GM18511 (cell line): Measurements from ENCODE around the gene RPL3.

ENCODE experiments used
- ATAC-seq: cut with Tn5 transposase; IDR thresholded peaks from one replicate; pipeline ENCODE4 v1.9.1; 2021; ENCODE audit warnings: mild to moderate bottlenecking, moderate library complexity; ENCODE audit not compliant: unreplicated experiment

The RPL3 gene

DNA sequence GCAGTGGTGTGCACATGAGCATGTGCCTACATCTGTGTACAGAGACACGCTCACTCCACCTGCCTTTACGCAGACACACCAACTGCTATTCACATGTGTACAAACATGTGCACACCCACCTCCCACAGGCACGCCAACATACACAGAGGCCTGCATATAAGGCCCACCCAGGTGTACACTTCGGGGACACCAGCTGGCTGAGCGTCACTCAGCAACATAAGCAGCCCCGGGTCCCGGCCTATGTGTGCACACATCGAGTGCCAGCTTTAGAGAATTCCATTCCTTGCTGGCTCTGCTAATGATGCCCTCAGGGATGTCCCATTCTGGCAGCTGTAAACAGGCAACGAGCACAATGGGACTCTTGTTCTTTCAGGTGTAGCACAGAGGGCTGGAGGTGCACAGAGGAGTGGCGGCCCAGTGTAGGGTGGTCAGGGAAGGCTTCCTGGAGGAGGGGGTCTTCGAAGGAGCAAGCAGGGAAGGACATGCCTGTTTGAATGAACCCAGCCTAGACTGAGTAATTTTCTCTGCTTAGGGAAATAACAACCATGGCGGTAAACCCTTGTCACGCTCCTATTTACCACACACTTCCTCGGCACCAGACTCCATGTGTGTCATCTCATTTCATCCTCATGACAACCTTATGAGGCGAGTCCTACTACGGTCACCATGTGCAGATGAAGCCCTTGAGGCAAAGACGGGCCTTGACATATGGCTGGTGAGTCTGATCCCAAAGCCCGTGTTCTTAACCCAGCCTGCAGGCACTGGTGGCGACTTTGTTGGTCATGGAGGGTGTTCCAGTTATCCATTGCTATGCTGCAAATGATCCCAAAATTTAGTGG, 35.1 kb downstream of the RPL3 start:
- ATAC-seq = no peak

DNA sequence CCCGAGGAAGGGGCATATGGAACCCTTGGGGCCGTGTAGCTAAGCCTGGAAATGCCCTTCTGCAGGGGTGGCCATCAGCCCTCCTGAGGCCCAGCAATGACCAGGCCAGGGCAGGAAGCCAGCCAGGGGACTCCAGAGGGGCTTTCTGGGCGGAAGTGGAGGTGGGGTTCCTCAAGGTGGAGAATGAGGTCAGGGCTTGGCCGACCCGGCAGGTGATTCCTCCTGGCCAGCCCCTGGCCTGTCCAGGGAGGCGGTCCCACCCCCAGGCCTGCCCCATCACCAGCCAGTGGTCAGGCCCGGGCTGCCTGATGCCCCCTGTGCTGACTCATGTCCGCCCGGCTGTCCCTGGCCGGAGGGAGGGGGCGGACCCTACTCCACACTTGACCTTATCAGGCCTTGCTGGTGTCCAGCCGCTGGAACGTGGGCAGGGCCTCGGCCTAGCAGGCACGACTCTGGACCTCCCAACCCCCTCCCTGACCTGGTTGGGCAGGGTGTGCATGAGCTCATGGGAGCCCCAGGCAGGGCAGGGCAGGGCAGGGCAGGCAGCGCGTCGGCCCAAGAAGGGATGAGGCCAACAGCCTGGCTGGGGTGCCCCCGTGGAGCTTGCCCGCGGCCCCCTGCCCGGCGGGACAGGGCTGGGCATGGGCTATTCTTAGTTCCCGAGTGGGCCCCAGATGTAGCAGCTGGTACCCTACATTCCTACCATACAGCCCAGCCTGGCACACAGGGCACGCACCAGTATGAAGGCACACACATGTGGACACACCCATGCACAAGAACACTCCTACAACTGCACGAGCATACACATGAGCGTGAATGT, 35.9 kb downstream of the RPL3 start:
- no peak for ATAC-seq

DNA sequence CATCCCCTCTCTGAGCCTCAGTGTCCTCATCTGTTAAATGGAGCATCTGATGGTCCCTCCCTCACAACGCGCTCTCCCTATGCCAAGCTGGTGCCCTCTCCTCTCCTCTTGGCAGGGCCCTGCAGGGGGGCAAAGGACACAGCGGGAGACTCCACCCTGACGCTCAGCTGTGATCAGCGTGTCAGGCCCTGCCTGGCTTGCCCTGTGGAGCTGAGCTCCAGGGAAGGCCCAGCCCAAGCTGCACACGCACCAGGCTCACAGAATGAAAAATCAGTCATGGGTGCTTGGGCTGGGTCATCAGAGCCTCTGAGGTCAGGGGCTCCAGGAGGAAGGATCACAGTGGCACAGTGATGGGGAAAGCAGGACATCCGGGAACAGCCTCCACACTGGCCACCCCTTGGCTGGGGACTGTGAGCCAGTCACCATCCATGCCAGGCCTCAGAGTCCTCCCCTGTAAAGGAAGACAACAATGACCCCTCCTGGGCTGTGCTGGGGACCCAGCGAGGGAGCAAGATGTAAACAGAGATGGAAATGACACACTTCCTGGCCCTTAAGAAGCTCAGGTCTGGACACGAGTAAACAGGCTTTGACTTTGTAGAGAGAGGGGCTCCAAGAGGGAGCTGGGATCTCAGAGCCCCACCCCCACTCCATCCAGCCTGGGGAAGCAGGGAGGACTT, 36.6 kb downstream of the RPL3 start:
- no peak for ATAC-seq

DNA sequence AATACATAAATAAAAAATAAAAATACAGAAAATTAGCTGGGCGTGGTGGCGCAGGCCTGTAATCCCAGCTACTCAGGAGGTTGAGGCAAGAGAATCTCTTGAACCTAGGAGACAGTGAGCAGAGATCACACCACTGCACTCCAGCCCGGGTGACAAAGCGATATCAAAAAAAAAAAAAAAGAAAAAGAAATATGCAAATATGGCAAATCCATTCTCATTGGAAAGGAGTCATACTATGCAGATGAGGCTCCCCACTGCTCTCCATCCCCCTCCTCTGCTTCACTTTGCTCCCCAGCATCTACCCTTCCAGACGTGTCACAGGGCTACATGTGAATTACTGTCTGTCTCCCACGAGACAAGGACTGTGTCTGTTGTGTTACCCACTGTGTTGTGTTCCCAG, 38.3 kb downstream of the RPL3 start:
- no peak for ATAC-seq

DNA sequence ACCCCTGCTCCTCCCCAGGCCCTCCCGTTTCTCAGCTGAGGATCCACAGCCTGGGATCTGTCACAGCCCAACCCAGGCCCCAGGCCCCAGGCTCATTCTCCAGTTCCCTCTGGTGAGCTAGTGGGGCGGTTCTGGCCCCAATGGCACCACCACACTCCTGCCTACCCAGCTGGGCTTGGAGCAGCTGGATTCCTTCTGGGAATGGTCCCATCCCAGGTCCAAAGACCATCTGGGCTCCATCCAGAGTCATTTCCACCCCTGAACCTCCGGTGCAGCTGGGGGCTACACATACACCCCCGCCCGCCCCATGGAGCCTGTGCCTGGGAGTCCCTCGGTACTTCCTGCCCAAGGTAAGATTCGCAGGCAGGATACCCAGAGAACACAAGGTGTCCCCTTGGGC, 39.2 kb downstream of the RPL3 start:
- no peak for ATAC-seq

DNA sequence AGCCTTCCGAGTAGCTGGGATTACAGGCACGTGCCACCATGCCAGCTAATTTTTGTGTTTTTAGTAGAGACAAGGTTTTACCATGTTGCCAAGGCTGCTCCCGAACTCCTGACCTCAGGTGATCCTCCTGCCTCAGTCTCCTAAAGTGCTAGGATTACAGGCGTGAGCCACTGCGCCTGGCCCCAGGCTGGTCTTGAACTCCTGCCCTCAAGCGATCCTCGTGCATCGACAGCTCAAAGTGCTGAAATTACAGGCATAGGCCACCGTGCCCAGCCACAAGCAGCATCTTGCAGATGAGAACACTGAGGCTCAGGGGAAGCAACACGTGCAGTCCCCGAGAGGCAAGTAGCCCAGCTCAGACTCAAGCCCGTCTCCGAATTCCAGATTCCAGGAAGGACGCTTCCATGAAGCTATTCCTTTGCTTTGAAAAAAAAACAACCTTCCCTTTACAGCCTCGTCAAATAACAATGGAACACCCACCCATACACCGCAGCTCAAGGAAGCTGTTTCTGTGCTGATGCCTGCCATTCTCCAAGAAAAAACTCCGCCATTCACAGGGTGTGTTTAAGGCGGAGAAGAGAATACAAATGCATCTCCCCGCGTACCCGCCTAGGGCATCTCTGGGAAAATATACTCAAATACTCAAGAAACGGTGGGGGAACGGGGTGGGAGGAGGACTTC, 40.1 kb downstream of the RPL3 start:
- ATAC-seq = no peak

DNA sequence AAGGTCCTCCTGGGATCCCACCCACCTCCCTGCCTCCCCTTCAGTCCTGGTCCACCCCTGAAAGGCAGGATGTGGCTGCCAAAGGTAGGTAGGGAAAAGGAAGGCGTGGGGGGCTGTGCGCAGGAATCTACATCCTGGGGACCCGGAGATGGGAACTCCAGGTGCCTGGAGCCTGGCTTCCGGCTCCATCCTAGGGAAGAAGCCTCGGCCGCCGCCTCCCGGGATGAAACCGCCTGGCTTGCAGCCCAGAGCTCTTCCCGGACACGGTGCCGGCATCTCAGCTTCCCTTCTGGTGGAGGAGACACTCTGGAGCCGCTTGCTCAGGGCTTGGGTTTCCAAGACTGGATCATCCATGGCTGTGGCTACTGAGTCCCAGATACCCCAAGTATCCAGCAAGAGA, 41.4 kb downstream of the RPL3 start:
- no peak for ATAC-seq

DNA sequence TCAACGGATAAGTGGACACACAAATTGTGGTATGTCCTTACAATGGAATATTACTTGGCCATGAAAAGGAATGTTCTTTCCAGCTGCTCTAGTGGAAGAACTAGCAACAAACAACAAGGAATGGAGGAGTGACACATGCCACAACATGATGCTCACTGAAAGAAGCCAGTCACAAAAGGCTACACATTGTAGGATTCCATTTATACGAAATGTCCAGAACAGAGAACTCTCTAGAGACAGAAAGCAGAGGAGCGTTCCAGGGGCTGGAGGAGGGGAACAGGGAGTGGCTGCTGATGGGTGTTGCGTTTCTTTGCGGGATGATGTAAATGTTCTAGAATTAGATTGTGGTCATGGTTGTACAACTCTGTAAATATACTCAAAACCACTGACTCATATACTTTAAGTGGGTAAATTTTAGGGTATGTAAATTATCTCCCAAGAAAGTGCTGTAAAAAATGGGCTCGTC, 42.2 kb downstream of the RPL3 start:
- no peak for ATAC-seq

DNA sequence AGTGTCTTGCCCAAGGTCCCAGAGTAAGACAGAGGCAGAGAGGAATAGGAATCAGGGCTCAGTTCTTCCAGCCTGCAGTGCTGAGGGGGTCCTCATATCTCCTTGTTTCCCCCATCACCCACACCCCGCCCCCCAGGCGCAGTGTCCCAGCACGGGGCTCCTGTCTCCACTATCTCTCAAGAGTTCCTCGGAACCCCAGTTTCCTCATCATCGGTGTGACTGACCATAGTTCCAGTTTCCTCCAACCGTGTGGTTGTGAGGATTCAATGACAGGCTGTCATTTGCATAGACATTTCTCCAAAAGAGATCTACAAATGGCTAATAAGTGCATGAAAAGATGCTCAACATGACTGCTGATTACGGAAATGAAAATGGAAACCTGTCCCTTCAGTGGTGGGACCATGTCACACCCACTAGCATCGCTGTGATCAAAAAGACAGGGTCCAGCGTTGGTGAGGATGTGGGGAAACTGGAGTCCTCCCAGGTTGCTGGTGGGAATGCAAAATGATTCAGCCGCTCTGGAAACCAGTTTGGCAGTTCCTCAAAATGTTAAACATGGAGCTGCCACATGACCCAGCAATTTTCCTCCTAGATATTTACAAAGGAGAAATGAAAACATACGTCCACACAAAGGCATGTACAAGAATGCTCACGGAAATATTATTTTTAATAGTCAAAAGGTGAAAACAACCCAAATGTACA, 42.8 kb downstream of the RPL3 start:
- ATAC-seq = no peak

DNA sequence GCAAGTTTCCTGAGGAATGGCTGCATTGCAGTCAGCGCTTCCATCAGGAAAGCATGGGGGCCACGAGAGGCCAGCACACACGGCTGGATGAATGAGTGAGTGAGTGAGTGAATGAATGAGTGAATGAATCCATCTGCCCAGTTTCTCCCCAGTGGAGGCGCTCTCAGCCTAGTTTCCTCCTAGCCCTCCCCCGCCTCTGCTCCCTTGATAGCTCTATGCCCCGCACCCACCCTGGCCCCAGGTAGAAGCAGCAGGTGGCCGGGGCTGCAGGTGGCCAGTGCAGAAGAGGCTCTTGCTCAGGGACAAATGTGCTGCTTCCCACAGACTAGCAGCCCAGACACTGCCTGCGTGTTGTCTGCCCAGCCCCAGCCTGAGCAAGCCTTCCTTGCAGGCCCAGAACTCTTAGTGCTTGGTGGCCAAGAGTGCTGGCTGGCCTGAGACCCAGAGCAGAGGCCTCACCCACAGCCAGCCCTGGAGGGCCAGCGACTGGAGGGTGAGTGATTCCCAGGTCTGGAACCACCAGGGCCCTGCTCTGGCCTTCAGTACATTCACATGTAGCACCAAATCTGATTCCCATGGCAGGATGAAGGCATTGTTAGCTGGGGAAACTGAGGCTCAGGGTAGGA, 43.5 kb downstream of the RPL3 start:
- no peak for ATAC-seq

DNA sequence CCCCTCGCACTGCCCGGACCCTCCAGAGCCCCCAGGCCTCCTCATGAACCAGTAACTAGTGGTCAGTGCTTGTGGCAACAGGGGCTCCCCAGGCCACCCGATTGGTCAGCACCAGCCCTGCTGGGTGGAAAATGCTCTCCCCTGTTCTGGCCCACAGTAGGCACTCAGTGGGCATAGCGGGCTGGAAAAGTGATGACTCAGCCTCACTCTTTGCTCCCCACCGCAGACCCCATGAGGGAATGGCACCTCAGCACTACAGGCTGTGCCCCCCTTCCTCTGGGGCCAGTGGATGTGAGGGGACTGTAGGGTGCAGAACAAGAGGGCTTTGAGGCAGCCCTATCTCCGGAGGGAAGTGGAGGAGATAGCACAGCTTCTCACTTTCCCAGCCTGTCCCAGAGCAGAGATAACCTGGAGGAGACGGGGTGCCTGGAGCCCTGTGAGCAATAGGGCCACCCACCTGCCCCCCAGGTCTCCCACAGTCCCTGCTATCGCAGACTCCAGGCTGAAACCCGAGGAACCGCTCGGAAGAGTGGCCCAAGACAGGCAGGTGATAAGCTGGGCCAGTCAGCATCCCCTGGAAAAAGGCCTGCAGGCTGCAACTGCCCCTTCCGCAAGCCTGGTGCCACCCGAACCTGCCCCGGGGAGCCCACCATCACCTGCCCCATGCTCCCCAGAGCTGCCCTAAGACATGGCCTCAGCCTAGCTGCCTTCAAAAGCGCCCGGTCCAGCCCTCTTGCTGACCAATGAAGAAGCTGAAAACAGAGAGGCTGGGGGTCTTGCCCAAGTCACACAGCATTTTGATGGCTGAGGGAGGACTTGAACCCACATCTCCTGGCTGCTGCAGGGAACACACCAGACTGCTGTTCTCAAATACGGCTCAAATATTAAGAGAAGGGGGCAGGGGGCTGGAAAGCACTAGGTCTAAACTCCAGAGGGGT, 45.2 kb downstream of the RPL3 start:
- no peak for ATAC-seq

DNA sequence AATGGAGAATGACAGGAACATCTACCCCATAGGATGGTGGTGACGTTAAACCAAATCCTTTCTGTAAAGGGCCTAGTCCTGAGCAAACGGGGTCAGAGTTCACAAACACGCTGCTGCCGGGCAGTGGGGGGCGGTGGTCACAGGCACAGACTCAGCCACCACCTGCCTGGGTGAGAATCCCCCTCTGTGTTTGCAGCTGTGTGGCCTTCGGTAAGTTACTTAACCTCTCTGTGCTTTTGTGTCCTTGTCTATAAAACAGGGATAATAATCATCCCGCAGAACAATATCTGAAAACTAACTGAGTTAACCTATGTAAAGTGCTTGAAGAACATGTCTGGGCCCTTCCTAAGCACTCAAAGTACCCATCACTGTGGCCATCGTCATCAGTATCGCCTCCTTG, 48.6 kb downstream of the RPL3 start:
- ATAC-seq = no peak

DNA sequence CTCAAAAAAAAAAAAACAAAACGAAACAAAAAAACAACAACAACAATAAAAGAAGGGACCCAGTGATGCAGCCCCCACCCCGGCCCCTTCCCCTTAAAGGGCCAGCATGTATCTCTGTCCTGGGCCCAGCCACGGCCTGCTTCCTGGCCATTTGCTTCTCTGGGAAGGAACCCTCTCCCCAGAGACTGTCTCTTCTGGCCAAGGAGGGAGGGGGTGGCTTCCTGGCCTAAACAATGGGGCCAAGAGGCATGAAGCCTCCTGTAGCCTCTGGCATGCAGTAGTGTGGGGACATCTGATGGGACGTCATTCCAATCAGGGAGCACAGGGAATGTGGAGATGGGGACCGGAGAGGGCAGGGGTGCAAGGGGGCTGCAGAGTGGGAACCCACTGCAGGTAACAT, 49.1 kb downstream of the RPL3 start:
- ATAC-seq = no peak

DNA sequence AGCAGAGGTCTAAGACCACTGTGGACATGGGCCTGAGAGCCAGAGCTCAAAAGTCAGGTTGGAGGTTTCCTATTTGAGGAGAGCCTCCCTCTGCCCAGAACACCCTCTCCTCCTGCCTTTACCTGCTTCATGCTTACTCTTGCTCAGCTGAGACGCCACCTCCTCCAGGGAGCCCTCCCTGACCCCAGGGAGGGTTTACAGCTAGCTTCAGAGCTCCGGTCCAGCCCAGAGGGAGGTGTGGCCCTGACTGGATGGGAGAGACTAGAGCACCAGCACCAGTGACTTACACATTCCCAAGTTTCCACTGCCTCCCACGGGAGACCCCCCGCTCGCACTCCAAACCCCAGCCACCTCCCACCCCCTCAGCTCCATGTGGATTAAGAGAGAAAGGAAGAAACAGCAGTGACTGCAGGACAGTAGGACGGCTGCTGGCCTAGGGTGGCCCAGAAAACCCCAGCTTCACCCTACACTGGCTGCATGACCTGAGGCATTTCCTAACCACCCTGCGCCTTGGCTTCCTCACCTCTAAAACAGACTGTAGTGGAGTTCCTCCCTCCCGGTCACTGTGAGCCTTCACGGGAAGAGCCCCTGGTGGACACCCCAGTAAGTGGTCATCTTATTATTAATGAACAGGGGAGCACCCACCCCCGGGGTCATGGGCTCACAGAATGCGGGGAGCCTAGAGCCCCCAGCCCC, 50.2 kb downstream of the RPL3 start:
- ATAC-seq = no peak

DNA sequence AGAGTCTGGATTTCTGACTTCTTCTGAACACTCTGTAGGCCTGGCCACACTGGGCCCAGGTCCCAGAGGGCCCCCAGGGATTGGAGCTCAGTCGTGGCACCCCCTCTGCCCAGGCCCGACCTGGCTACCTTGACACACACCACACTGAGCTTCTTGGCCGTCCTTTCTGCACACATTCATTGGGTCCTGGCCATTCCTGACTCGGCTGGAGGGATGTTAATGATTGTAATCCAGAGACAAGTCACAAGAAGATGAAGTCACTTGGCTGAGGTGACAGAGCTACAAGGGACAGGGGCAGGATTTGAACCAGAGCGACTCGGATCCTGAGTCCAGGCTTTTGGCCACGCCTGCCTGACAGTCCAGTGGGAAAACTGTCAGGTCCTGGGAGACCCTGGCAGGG, 50.8 kb downstream of the RPL3 start:
- ATAC-seq = no peak

DNA sequence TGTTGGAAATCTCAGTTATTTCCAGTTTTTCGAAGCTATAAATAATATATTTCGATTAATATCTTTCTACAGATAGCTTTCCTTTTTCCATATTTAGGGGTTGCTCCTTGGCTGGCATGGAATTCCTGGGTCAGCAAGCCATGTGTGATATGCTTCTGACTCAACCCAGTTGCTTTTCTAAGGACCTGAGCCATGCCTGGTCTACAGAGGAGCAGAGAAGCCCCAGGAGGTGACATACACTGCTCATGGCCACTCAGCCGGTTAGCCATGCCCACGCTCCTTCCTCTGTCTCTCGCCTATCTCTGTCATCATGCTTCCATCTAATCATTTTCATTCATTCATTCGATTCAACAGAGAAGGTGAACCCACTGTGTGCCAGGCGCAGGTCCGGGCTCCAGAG, 51.4 kb downstream of the RPL3 start:
- no peak for ATAC-seq

DNA sequence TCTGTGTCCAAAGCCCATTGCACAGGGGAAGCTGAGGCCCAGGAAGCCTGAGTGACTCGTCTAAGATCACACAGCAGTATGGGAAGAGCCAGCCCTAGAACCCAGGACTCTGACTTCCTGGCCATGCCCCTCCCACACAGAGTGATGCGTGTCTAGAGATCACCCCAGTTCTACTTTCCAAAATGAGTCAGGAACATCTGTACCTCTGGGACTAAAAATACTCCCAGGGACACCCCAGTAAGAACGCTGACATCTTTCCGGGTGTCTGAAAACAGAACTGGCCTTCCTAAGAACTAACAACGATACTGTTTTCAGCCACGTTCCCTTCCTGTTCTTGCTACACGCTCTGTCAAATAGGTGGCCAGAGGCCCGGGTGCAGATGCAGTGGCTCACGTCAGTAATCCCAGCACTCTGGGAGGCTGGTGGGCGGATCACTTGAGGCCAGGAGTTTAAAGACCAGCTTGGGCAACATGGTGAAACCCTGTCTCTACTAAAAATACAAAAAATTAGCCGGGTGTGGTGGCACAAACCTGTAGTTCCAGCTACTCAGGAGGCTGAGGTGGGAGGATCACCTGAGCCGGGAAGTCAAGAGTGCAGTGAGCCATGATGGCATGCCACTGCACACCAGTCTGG, 52.9 kb downstream of the RPL3 start:
- ATAC-seq = peak; percentile 79
